Activated CD4-positive, alpha-beta T cell treated with anti-CD3 and anti-CD28 coated beads for 4 hours (primary cell): ENCODE measurements around the gene PLCL2.
"Not testable (repeated sequence)": the region's sequence is repeated elsewhere in the genome, so short reads cannot be mapped to it uniquely, and the experiment has no call there.

Source experiments
- DNase-seq, 2 donors: peaks; one replicate each; pipeline ENCODE4 v3.0.0-alpha.2; 2020

Gene PLCL2

DNA sequence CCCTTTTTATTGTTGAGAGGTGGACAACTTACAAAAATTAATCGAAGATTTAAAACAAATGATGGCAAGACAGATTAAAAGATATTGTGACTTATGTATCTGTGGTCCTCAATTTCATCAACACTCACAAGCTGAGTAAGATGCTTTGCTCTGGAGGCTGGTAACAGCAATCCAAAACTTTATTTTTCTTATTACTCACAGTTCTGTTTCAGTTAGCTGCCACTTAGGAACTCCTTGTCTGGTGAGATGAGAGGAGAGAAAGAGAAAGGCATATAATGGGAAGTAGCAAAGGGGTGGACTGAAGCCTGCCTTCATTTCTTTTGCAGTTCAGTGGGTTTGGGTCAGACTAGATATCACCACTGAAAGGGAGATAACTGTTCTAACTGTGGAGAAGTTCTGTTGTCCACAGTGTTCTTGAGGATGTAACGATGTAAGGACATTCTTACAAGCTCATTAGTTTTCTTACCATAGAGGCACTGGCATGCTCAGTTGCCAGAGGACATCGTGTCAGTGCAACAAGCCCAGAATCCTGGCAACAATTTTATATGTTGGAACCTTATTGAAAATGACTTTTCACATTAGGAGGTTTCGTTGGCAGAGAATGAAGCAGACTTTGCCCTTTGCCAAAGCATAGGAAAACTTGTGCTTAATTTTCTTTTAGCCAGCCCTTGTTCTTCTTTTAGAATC is 93.6 kb downstream of the PLCL2 start:
- no peak for DNase-seq

DNA sequence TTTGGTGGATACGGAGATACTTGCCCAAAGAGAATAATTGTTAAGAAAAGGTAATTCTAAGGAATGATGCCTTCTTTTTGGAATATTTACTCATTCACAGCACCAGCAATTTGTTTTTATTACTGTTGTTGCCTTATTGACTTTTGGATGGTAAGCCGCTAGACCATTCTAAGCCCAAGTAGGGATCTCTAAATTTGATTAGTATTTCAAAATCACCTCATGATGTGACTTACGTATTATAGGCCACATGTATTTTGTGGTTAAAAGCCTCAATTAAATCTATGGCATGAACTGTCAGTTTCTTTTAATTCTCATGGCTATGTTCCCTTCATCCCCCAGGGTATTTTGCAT is 94.1 kb downstream of the PLCL2 start:
- no peak for DNase-seq

DNA sequence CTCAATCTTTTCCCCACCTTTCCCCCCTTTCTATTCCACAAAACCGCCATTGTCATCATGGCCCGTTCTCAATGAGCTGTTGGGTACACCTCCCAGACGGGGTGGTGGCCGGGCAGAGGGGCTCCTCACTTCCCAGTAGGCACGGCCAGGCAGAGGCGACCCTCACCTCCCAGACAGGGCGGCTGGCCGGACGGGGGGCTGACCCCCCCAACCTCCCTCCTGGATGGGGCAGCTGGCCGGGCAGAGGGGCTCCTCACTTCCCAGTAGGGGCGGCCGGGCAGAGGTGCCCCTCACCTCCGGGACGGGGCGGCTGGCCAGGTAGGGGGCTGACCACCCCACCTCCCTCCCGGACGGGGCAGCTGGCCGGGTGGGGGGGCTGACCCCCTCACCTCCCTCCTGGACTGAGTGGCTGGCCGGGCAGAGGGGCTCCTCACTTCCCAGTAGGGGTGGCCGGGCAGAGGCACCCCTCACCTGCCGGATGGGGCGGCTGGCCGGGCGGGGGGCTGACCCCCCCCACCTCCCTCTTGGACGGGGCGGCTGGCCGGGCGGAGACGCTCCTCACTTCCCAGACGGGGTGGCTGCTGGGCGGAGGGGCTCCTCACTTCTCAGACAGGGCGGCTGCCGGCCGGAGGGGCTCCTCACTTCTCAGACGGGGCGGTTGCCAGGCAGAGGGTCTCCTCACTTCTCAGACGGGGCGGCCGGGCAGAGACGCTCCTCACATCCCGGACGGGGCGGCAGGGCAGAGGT is 95.2 kb downstream of the PLCL2 start:
- not testable (repeated sequence) for DNase-seq

DNA sequence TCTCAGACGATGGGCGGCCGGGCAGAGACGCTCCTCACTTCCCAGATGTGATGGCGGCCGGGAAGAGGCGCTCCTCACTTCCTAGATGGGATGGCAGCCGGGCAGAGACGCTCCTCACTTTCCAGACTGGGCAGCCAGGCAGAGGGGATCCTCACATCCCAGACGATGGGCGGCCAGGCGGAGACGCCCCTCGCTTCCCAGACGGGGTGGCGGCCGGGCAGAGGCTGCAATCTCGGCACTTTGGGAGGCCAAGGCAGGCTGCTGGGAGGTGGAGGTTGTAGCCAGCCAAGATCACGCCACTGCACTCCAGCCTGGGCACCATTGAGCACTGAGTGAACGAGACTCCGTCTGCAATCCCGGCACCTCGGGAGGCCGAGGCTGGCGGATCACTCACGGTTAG is 95.8 kb downstream of the PLCL2 start:
- DNase-seq: not testable (repeated sequence)

DNA sequence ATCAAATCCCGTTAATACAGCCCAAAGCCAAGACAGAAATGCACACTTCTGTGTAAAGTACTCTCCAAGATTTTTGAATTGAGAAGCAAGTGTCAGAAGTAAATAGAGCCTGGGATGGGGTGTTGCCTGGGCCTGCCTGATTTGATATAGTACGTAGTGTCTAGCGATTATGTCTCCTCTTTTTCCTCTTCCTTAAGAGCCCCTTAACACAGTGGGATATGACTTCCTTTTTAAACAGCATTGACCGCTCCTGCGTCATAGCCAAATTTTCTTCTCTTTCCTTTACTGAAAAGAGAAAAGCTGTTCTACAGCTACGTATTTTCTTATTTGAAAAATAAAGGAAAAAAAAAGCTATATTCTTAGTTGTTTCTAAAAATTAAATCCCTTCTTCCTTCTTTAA is 97.7 kb downstream of the PLCL2 start:
- DNase-seq: no peak

DNA sequence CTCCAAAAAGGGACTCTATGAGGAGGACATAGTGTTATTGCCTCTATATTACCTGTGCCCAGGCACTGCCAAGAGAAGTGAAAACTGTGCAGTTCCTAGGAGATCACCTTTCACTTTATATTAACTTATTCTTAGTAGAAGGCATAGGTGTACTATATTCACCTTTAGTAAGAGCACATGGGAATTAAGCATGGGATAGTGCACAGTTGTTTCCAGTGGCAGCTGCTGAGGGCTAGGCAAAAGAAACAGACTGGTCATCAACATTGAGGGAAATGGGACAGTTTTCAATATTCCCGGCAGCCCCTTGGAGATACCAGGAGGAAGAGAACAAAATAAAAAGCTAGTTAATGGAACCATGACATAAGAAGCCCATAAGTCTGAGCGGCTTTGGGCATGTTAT is 100.9 kb downstream of the PLCL2 start:
- no peak for DNase-seq

DNA sequence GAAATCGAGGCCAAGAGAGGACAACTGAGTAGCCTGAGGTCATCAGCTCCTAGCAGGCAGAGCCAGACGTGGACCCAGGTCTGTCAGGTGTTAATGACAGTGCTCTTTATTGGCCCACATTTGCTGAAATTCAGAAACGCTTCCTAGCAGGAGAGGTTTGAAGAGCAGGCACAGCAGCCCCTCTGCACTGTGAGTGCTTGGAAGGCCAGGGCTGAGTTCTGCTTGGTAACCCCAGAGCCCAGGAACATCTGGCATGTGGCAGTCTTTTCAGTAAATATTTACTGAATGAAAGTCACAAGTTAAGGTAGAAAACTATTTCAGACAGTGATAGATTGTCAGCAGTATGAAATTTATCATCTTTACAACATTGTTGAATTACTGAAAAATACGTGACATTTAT is 102.4 kb downstream of the PLCL2 start:
- no peak for DNase-seq

DNA sequence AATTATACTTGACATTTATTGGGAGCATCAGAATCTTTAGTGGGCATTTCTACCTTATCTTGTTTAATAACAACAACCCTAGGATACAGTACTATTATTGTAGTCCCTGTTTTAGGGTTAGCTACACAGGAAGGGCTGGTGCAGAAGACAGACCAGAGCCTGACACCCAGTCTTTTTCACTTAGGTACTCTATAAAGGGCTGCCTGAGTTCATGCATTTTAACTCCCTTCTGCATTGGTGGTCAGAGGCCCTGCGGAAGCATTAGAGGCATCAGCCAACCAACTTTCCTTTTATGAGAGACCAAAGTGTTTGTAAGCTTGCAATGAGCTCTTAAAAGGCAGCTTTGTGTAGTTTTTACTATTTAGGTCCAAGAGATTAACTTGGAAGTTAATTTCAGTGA is 105.4 kb downstream of the PLCL2 start:
- no peak for DNase-seq

DNA sequence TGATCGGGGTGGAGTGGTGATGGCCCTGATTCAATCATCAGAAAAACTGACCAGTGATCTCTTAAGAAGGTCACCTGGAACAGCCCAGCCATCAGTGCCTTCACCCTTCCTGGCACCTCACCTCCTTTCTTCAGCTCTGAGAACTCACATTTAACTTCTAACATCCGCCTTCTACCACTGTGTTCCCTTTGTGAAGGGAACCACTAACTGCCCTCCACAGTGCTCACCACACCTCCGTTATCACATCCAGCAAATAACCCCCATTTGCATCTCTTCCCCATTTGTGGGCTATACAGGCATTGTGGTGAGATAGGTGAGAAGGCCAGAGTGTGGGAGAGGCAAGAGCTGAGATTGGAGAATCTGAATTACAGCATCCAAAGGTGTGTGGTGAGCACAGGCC is 107.4 kb downstream of the PLCL2 start:
- no peak for DNase-seq

DNA sequence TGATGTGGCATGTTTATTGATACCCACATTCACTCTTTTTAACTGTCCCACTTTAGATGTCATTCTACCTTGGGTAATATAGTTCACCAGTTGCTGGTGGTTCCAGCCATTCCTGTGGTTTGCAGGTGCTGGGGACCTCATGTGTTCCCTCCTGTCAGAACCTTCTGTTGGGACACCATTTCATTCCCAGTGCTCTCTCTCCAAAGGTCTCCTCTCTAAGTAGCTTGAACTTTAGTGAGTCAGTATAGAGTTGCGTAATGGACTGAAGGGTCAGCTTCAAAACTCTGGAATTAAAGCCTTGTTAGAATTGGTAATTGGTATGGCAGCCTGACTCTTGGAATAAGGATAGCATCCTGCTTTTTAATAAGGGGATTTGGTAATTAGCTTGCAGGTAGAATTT is 108.5 kb downstream of the PLCL2 start:
- DNase-seq: no peak

DNA sequence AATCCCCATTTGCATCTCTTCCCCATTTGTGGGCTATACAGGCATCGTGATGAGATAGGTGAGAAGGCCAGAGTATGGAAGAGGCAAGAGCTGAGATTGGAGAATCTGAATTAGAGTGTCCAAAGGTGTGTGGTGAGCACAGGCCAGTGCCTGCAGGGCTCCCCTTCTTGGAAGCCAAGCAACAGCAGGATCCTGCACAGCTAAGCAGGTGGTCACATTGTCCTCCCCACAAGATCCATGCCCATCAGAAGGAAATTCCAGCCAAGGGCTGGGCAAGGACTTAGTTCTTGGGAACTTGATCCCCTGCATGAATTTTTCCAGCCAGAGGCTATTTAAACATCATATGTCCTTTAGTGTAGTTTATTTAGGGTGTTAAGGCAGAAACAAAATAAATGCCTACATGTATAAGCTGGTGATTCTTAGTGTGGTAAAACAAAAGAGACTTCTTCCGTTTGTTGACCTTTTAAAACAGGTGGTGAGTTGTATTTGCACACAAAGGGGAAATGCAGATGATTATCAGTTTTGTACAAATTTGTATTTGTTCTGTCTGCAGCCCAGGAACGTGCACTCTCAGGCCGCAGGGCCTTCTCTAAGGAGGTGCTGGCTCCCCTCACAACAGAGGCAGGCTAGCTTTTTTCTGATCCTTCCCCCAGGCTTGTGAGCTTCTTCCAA is 110.2 kb downstream of the PLCL2 start:
- no peak for DNase-seq

DNA sequence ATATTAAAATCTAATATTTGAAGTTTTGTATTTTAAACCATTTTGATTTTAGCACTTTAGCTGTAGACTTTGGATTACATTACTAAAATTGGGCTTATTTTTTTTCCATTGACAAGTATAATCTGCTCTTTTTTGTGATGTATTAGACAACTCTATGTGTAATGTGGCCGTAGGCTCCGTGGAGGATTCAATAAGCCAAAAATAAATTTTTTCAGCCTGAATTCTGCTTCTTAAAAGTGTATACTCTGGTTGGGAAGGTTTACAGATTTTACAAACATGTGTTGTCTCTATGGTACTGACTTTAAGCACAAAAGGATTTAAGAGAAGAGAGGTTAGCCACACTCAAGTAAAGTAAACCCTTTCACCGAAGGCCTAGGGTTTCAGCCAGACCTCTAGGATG is 110.8 kb downstream of the PLCL2 start:
- DNase-seq: no peak

DNA sequence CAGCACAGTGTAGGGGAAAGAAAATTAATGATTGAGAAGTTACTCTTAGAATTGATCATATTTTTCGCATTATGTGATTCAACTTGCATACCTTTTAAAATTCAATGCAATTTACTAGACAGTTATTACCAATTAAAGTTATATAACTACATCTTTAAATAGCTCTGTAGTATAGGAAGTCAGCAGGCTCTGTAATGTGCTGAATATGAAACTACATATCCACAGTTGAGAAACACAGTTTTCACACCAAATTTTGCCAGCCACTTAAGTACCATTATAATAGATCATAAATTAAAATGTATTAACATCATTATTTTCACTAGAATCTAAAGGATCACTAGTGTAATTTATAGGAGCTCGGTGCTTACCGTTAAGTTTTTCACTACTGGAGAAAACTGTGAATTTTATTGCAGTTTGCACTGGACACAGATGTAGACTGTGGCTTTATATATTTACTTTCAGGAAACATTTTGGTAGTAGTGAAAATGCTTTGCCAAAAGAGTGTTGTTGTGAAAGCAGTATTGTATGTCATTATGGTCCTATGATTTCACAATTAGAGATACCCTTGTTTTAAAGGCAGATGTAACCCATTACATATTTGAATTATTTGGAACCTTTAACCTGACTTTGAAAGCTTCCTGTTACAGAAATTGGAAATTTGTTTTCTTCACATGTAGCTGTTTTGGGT is 113.6 kb downstream of the PLCL2 start:
- no peak for DNase-seq

DNA sequence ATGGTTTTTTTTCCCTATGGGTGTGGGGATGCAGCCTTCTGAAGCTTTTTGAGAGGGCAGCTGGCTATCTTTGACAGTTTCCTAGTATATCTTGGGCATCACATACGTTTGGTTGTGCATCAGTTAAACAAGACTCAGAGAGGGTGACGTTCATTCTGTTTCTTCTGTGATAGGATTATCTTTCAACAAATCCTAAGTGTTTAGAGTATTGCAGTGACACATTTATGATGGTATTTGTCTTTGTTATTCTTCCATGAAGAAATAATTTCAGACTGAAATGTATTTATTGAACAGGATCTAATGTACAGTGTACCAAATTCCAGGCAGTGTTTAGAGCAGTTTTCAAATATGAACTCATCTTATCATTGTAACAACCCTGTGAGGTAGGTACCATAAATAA is 114.4 kb downstream of the PLCL2 start:
- DNase-seq: no peak

DNA sequence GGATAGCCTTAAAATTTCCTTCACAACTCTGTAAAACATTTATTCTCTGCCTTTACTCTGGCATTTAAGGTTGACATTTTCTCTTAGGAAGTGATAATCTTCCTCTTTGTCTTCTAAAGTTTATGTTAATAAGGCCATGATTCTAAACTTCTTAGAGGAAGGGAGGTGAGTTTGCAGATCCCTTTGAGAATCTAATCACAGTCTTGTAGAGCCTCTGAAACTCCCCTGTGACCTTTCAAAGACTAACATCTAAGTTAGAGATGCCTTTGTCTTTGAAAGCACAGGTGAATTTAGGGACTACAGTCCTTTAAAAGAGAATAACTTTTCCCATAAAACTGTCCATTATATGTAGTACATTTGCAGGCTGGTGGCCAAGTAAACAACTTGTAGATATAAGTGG is 115.1 kb downstream of the PLCL2 start:
- DNase-seq: no peak

DNA sequence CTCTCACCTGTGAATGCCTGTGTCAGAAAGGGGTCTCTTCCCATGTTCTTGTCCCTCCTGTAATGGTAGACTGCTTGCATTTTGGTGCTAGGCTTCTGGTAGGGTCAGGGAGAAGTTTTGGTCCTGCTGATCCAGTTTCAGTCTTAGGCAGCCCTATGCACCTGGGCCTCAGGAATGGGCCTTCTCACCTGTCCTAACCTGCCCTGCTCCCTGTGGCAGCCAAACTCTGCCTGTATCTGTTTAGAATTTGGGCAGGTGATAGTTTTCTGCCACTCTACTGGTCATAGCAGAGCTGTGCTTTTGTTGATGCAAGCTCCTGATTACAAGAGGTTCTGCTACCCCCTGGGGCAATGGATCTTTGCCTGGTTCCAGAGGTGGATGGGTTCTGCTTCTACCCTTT is 118.7 kb downstream of the PLCL2 start:
- no peak for DNase-seq

DNA sequence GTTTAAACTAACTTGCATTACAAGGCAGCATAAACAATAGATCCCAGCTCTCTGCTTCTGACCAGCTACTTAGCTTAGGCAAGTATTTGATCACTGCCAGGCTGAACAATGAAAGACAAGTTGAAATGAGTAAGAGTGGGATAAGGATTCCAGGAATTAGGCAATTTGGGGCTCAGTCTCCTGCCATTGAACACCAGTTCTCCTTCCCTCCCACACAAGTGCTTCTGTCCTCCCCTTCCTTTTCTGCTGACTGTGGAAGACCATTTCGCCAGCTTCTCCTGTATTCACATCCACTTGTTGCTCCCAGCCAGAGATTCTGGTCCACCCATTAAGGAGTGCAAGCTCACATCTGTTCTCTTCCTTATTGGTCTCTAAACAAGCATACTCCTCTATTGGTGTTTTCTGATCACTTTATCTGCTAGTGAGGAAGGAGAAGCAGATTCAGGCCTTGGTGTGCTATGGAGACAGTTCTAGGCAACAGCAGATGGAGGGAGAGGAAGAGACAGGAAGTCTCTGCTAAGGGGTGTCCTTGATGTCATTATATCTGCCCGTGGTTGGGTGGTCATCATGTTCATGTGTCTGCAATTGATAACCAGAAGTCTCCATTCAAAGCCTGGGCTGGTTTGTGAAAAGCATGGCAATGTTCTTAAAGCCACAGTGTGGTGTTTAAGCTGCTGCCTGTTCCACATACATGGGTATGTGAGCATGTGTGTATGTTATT is 121.5 kb downstream of the PLCL2 start:
- no peak for DNase-seq

DNA sequence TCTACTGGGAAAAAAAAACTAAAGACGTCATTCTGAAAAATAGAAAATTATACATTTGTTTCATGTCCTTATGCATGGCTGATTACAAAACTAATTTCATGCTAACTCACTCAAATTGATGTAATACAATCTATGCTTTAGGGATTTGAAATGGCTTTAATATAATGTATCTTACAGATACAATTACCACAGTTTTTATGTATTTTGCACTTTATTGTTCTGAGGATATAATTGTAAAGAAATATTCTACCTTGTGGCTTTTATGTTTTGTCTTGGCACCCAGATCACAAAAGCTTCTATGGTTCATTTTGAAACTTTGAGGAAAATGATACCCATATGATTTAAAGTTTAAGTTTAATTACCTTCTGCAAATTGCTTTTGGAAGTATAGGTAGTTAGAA is 122.5 kb downstream of the PLCL2 start:
- DNase-seq: no peak

DNA sequence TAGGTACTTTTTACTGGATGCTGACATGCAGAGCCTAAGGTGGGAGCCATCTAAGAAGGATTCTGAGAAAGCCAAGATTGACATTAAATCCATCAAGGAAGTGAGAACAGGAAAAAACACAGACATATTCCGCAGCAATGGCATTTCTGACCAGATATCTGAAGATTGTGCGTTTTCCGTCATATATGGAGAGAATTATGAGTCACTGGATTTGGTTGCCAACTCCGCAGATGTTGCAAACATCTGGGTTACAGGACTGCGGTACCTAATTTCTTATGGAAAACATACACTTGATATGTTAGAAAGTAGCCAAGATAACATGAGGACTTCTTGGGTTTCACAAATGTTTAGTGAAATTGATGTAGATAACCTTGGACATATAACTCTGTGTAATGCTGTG is 125.1 kb downstream of the PLCL2 start:
- DNase-seq: no peak

DNA sequence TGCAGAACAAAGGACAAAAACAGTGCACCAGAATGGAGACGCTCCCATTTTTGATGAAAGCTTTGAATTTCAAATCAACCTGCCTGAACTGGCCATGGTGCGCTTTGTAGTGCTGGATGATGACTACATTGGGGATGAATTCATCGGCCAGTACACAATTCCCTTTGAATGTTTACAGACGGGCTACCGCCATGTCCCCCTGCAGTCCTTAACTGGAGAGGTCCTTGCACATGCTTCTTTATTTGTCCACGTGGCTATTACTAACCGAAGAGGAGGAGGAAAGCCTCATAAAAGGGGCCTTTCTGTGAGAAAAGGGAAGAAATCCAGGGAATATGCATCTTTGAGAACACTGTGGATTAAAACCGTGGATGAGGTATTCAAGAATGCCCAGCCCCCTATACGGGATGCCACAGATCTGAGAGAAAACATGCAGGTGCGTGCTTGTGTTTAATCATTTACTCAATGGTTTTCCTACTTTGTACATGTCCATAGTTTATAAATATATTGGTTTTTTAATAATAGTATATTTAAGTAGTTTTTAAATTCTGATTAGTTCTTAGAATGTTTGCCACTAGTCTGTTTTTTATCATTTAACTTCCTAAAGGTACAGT is 127.1 kb downstream of the PLCL2 start:
- DNase-seq: no peak

DNA sequence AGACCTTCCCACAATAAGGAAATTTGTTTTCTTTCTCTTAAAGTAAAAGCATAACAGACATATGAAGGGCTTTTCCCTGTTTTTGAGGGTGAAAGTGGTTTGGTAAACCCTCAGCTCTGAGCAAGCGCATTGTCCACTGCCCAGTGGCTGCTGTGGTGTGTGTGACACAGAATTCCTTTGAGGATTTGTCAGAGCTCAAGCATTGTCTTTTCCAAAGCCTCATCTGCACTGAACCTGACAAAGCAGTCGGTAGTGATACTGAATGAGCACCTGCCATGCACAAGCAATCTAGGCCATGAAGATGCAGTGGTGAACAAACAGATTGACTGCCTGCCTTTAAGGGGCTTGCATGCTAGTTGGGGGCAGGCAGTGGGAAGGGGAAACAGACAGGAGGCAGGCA is 128.3 kb downstream of the PLCL2 start:
- DNase-seq: no peak

DNA sequence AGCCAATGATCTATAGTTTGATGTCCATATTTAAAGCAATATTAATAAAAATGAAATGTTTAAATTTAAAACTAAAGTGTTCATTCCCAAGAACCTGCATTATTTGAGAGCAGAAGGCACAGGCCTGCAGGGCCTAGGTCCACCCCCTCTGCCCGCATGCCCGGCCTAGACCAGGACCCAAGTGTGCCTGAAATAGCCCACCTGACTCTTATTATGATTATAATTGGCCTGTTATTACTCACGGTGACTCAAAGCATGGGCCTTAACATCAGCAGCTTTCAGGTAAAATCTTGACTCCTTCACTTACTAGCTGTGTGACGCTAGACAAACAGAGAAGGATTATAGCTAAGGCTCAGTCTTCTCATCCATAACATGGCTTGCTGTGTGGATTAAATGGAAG is 128.8 kb downstream of the PLCL2 start:
- DNase-seq: no peak

DNA sequence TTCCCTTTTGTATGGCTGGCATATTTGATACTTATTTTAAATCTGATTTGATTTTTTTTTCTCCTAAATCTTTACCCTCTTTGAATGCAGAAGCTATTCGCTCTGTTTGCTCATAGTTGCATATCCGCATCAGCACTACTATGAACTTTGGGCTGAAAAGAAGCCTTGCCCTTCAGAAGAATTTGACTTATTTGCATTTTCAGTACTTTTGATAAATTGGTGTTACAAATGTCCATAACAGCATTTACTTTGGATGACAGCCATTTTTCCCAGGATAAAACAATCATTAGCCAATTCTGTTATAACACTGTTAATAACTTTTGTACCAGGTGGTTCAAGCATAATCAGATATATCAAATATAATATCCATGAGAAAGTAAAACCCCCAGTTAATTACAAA is 129.5 kb downstream of the PLCL2 start:
- DNase-seq: no peak
